Kidney (tissue), 14 donors: ENCODE data around the gene TCF7L1. TPM values are rescaled to one million over a fixed set of nuclear protein-coding genes. Genes with fewer than 3 reads are reported as not detected.
A peak's percentile ranks its signal among the peaks of the same experiment; 100 is the strongest.

ENCODE experiments used
- DNase-seq, 5 donors: peaks; one replicate each; pipeline ENCODE4 v3.0.0-alpha.2; 2013 to 2020
- FAIRE-seq: peaks from 2 replicates; lab custom pipeline; 2012; peaks lifted over from hg19 to GRCh38; lab: Jason Lieb, UNC
- H3K27ac ChIP-seq, 2 donors: one replicate each; pipeline ENCODE4 v1.7.0; 2013; ENCODE audit warnings: low read depth in 2 of 2, low read length in 2 of 2, inconsistent platforms in 1 of 2
- H3K27me3 ChIP-seq: one replicate; pipeline ENCODE4 v1.7.1; 2013; ENCODE audit warnings: low read length, inconsistent platforms; ENCODE audit not compliant: control insufficient read depth, insufficient read depth
- H3K36me3 ChIP-seq, 3 donors: one replicate each; pipeline versions ENCODE4 v1.7.0 to v1.7.1; 2013; ENCODE audit warnings: low read length in 3 of 3, control low read depth in 1 of 3, inconsistent platforms in 1 of 3; ENCODE audit not compliant: insufficient read depth in 3 of 3, control insufficient read depth in 2 of 3
- H3K4me1 ChIP-seq, 3 donors: one replicate each; pipeline versions ENCODE4 v1.7.0 to v1.7.1; 2013; ENCODE audit warnings: low read length in 3 of 3, inconsistent platforms in 1 of 3, low read depth in 1 of 3; ENCODE audit not compliant: control insufficient read depth in 2 of 3, insufficient read depth in 2 of 3
- H3K4me3 ChIP-seq, 3 donors: one replicate each; pipeline versions ENCODE4 v1.7.0 to v1.8.1; 2013; ENCODE audit warnings: low read length in 3 of 3, control low read depth in 1 of 3, inconsistent platforms in 1 of 3
- H3K9ac ChIP-seq, 3 donors: one replicate each; pipeline versions ENCODE4 v1.7.0 to v1.7.1; 2013; ENCODE audit warnings: low read length in 3 of 3, control low read depth in 1 of 3, inconsistent platforms in 1 of 3
- H3K9me3 ChIP-seq, 3 donors: one replicate each; pipeline versions ENCODE4 v1.7.0 to v1.7.1; 2013; ENCODE audit warnings: low read length in 3 of 3, control low read depth in 1 of 3, inconsistent platforms in 1 of 3; ENCODE audit not compliant: control insufficient read depth in 2 of 3, insufficient read depth in 1 of 3
- CTCF ChIP-seq: IDR thresholded peaks from 3 replicates; pipeline ENCODE4 v1.5.1; 2012; ENCODE audit warnings: mild to moderate bottlenecking, moderate library complexity, borderline replicate concordance; ENCODE audit not compliant: insufficient read depth; ENCODE audit errors: extremely low read depth
- intact Hi-C: fragments of 100-400 bp; cut with DNase I; formaldehyde crosslinking; loops from one replicate; pipeline ENCODE4 v1.11.1; 2022
- polyA plus RNA-seq: library from polyadenylated mRNA; stranded (reverse); fragments of 350-450 nt; fragmentation: Illumina TruSeq; extraction: RNeasy Lipid Tissue Mini Kit (QIAGEN cat#74804); gene quantifications from one replicate; pipeline ENCODE4 v1.2.3, GENCODE V29; 2014; ENCODE audit warnings: low read depth, low replicate concordance; ENCODE audit not compliant: insufficient read depth
- total RNA-seq: library from RNA; stranded (reverse); fragmentation: NEBNext Ultra II Directional; extraction: Animal tissue kit (Norgen Biotek cat#: 25700); gene quantifications from one replicate; pipeline ENCODE4 v1.2.1, GENCODE V29; 2021
- donor health status: control.
- donor health status: control.
- donor health status: control.
- donor health status: control.
- donor health status: control.
- donor health status: DM: yes; HTN: yes; CAD: no.
- donor health status: Normal renal cell carcinoma (clear cell type).

The TCF7L1 gene
- total and polyA plus RNA-seq, 2 donors from 2014 or later, result 10.2 to 12.5 TPM

GRCh38 chr2:85287721-85288120 lies 154.5 kb downstream of the TCF7L1 start:
- no peaks in the 10 kb centered on the region for H3K36me3 ChIP-seq
- no peak overlapping the region for H3K27ac ChIP-seq
- no peaks in the 10 kb centered on the region for H3K9me3 ChIP-seq
- H3K27me3 ChIP-seq, result no peaks in the 10 kb centered on the region
- no peak overlapping the region for H3K4me3 ChIP-seq
- peaks cover 0 to 2% (median 0%) of the 10 kb centered on the region in 3 donors for H3K4me1 ChIP-seq
- H3K9ac ChIP-seq, result no peak overlapping the region
- intact Hi-C loops, result loop anchor here (10.0 kb wide), 1 partner anchor 363 kb away; no protein-coding TSS in a partner anchor
- TF ChIP-seq CTCF, result no peak
- DNase-seq, result no peak
- FAIRE-seq, result no peak

GRCh38 chr2:85288244-85288725 lies 155.1 kb downstream of the TCF7L1 start:
- Histone ChIP-seq H3K4me1 (peaks cover 0 to 2% (median 0%) of the 10 kb centered on the region in 3 donors), H3K36me3 (no peaks in the 10 kb centered on the region), H3K9ac (no peak overlapping the region), H3K9me3 (no peaks in the 10 kb centered on the region), H3K27me3 (no peaks in the 10 kb centered on the region), H3K4me3 (no peak overlapping the region), H3K27ac (no peak overlapping the region)
- no peak for TF ChIP-seq CTCF
- no peak for FAIRE-seq
- intact Hi-C loops, result loop anchor here (10.0 kb wide), 1 partner anchor 363 kb away; no protein-coding TSS in a partner anchor
- DNase-seq, result no peak

GRCh38 chr2:85291425-85292023 lies 158.3 kb downstream of the TCF7L1 start:
- DNase-seq (no peak), FAIRE-seq (no peak)
- TF ChIP-seq CTCF, result no peak
- intact Hi-C loops, result no loop called here
- Histone ChIP-seq H3K27me3 (no peaks in the 10 kb centered on the region), H3K4me1 (no peaks in the 10 kb centered on the region), H3K9me3 (no peaks in the 10 kb centered on the region), H3K27ac (peak overlapping the region in 1 of 2 donors; percentile 65), H3K36me3 (no peaks in the 10 kb centered on the region), H3K4me3 (no peak overlapping the region), H3K9ac (no peak overlapping the region)
